Stimulated activated memory B cell treated with anti-CD40 and anti-IgM and Interleukin-4, amounts not matched to agents 10 μg/mL and 1 μg/mL and 100 μg/mL, for 72 hours (primary cell): ENCODE results near the gene TNNC1.
A peak's percentile ranks its signal among the peaks of the same experiment; 100 is the strongest.

ENCODE experiments used
- ATAC-seq: fragments of 150-1000 bp; cut with Tn5 transposase; 2 replicates; pipeline ENCODE4 v1.10.0; 2021
- H3K27ac Mint-ChIP-seq: one replicate; pipeline ENCODE4 v1.8.0; 2022; ENCODE audit warnings: mild to moderate bottlenecking, mixed read lengths
- H3K27me3 Mint-ChIP-seq: one replicate; pipeline ENCODE4 v1.8.0; 2022; ENCODE audit warnings: mixed read lengths
- H3K36me3 Mint-ChIP-seq: one replicate; pipeline ENCODE4 v1.8.0; 2022; ENCODE audit warnings: mixed read lengths
- H3K4me1 Mint-ChIP-seq: one replicate; pipeline ENCODE4 v1.8.0; 2022; ENCODE audit warnings: mixed read lengths
- H3K4me3 Mint-ChIP-seq: one replicate; pipeline ENCODE4 v1.8.0; 2022; ENCODE audit warnings: mild to moderate bottlenecking, moderate library complexity, mixed read lengths
- H3K9me3 Mint-ChIP-seq: one replicate; pipeline ENCODE4 v1.8.0; 2022; ENCODE audit warnings: mixed read lengths

Gene TNNC1

DNA sequence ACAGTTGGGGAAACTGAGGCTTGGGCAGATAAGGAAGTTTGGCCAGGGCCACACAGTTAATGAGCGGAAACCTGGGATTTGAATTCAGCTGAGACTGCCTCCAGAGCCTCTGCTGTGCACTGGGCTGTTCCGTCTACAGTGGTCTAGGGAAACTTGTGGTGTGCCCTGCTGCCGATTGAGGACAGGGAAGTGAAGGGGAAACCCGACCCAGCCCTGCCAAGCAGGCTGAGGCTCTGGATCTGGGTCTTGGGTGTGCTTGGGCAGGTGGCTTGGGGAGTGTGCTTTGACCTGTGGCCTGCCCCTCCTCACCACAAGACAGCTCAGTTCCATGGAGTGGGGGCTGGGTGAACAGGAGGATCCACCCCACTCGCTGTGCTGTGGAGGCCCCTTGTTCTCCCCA is 19.2 kb upstream of the TNNC1 start:
- Mint-ChIP-seq H3K27ac (no peak overlapping the region), H3K27me3 (no peaks in the 10 kb centered on the region), H3K4me3 (no peak overlapping the region), H3K4me1 (no peaks in the 10 kb centered on the region), H3K9me3 (no peaks in the 10 kb centered on the region), H3K36me3 (peaks cover 48% of the 10 kb centered on the region)
- ATAC-seq: no peak

GRCh38 chr3:52472239-52473000 is 18.6 kb upstream of the TNNC1 start:
- ATAC-seq: no peak
- Mint-ChIP-seq H3K9me3 (no peaks in the 10 kb centered on the region), H3K4me1 (no peaks in the 10 kb centered on the region), H3K27me3 (no peaks in the 10 kb centered on the region), H3K36me3 (peaks cover 49% of the 10 kb centered on the region), H3K27ac (no peak overlapping the region), H3K4me3 (no peak overlapping the region)

GRCh38 chr3:52471371-52472238 is 17.8 kb upstream of the TNNC1 start:
- Mint-ChIP-seq H3K36me3 (peaks cover 44% of the 10 kb centered on the region), H3K4me1 (no peaks in the 10 kb centered on the region), H3K27me3 (no peaks in the 10 kb centered on the region), H3K9me3 (no peaks in the 10 kb centered on the region), H3K4me3 (no peak overlapping the region), H3K27ac (no peak overlapping the region)
- no peak for ATAC-seq

- Mint-ChIP-seq H3K4me3 (no peak overlapping the region), H3K36me3 (peaks cover 45% of the 10 kb centered on the region)
Observed at GRCh38 chr3:52470920-52471319, 17.1 kb upstream of the TNNC1 start.

GRCh38 chr3:52469001-52469400 is 15.2 kb upstream of the TNNC1 start:
- Mint-ChIP-seq H3K9me3 (no peaks in the 10 kb centered on the region), H3K36me3 (peaks cover 38% of the 10 kb centered on the region), H3K4me1 (no peaks in the 10 kb centered on the region), H3K27me3 (no peaks in the 10 kb centered on the region), H3K4me3 (no peak overlapping the region), H3K27ac (no peak overlapping the region)
- ATAC-seq: no peak

More at GRCh38 chr3:52470920-52471319, 17.1 kb upstream of the TNNC1 start:
- no peaks in the 10 kb centered on the region for H3K9me3 Mint-ChIP-seq
- no peaks in the 10 kb centered on the region for H3K4me1 Mint-ChIP-seq
- ATAC-seq: no peak
- H3K27me3 Mint-ChIP-seq: no peaks in the 10 kb centered on the region
- no peak overlapping the region for H3K27ac Mint-ChIP-seq

DNA sequence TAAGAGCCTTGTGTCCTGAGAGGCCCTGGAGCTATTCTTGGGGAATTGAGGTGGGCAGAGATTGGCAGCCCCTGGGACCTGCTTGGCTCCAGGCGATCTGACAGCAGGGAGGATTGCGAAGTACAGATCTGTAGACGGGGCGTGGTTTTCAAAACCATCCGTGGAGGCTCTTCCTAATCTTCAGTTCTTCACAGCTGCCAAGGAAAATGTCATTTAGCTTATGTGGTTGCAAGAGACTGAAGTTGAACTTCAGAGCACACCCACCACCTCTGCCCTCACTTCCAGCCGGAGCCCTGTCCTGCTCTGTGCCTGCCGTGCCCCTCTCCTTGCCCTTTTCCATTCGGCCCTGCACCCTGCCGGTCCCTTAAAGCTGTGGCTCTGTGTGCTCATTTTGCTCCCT is 14.5 kb upstream of the TNNC1 start:
- Mint-ChIP-seq H3K36me3 (peaks cover 31% of the 10 kb centered on the region), H3K4me3 (no peak overlapping the region), H3K27ac (no peak overlapping the region), H3K27me3 (no peaks in the 10 kb centered on the region), H3K9me3 (no peaks in the 10 kb centered on the region), H3K4me1 (no peaks in the 10 kb centered on the region)
- ATAC-seq: no peak

- H3K4me1 Mint-ChIP-seq: peaks cover 18% of the 10 kb centered on the region
- no peak overlapping the region for H3K4me3 Mint-ChIP-seq
- H3K9me3 Mint-ChIP-seq: no peaks in the 10 kb centered on the region
- no peak overlapping the region for H3K27ac Mint-ChIP-seq
- no peak for ATAC-seq
- H3K36me3 Mint-ChIP-seq: peaks cover 24% of the 10 kb centered on the region
- H3K27me3 Mint-ChIP-seq: no peaks in the 10 kb centered on the region
Observed at GRCh38 chr3:52463416-52463815, 9.6 kb upstream of the TNNC1 start.

GRCh38 chr3:52461874-52462273 is 8.0 kb upstream of the TNNC1 start:
- no peaks in the 10 kb centered on the region for H3K9me3 Mint-ChIP-seq
- ATAC-seq: no peak
- peaks cover 33% of the 10 kb centered on the region for H3K4me1 Mint-ChIP-seq
- peaks cover 25% of the 10 kb centered on the region for H3K36me3 Mint-ChIP-seq
- no peaks in the 10 kb centered on the region for H3K27me3 Mint-ChIP-seq
- H3K4me3 Mint-ChIP-seq: no peak overlapping the region
- H3K27ac Mint-ChIP-seq: no peak overlapping the region

- Mint-ChIP-seq H3K27ac (peak overlapping the region; percentile 37), H3K27me3 (no peaks in the 10 kb centered on the region), H3K9me3 (no peaks in the 10 kb centered on the region), H3K4me1 (peaks cover 62% of the 10 kb centered on the region), H3K36me3 (peaks cover 16% of the 10 kb centered on the region), H3K4me3 (no peak overlapping the region)
- ATAC-seq: peak; percentile 51
Observed at GRCh38 chr3:52458770-52459545, 5.1 kb upstream of the TNNC1 start.

- no peaks in the 10 kb centered on the region for H3K9me3 Mint-ChIP-seq
- H3K36me3 Mint-ChIP-seq: peaks cover 14% of the 10 kb centered on the region
- no peak for ATAC-seq
- H3K27me3 Mint-ChIP-seq: no peaks in the 10 kb centered on the region
- peaks cover 61% of the 10 kb centered on the region for H3K4me1 Mint-ChIP-seq
- H3K27ac Mint-ChIP-seq: peak overlapping the region; percentile 37
- H3K4me3 Mint-ChIP-seq: no peak overlapping the region
Observed at GRCh38 chr3:52458031-52458760, 4.4 kb upstream of the TNNC1 start.

GRCh38 chr3:52456800-52457183 is 3.0 kb upstream of the TNNC1 start:
- H3K27ac Mint-ChIP-seq: peak overlapping the region; percentile 99
- peaks cover 11% of the 10 kb centered on the region for H3K36me3 Mint-ChIP-seq
- H3K9me3 Mint-ChIP-seq: no peaks in the 10 kb centered on the region
- no peaks in the 10 kb centered on the region for H3K27me3 Mint-ChIP-seq
- peaks cover 52% of the 10 kb centered on the region for H3K4me1 Mint-ChIP-seq
- peak overlapping the region; percentile 86 for H3K4me3 Mint-ChIP-seq
- ATAC-seq: no peak

- ATAC-seq: no peak
- Mint-ChIP-seq H3K27ac (peak overlapping the region; percentile 99), H3K36me3 (peaks cover 11% of the 10 kb centered on the region), H3K27me3 (no peaks in the 10 kb centered on the region), H3K4me3 (peak overlapping the region; percentile 86), H3K4me1 (peaks cover 52% of the 10 kb centered on the region), H3K9me3 (no peaks in the 10 kb centered on the region)
Observed at GRCh38 chr3:52456169-52456799, 2.4 kb upstream of the TNNC1 start.

- H3K4me1 Mint-ChIP-seq: peaks cover 52% of the 10 kb centered on the region
- ATAC-seq: peak; percentile 92
- H3K4me3 Mint-ChIP-seq: peak within 1 kb of the TSS; percentile 86
- peaks cover 11% of the 10 kb centered on the region for H3K36me3 Mint-ChIP-seq
- H3K27me3 Mint-ChIP-seq: no peaks in the 10 kb centered on the region
- H3K27ac Mint-ChIP-seq: peak within 1 kb of the TSS; percentile 99
- H3K9me3 Mint-ChIP-seq: no peaks in the 10 kb centered on the region
Observed at GRCh38 chr3:52455283-52456168, 1.7 kb upstream of the TNNC1 start, which contains the start of gene NISCH. NISCH (plus strand) TSS chr3:52455604; CDS start chr3:52455642, 38 bp downstream.
